BE2C (cell line): ENCODE measurements around the gene NELFCD.

Experiments
- DNase-seq: peaks from one replicate; pipeline ENCODE4 v3.0.0-alpha.2; 2020
- H3K27me3 ChIP-seq: fragments of 250-450 bp; sonication (Bioruptor Pico); 2 replicates; pipeline ENCODE4 v1.5.1; 2020; ENCODE audit warnings: mild to moderate bottlenecking
- H3K36me3 ChIP-seq: fragments of 250-450 bp; sonication (Bioruptor Pico); 2 replicates; pipeline ENCODE4 v1.5.1; 2020; ENCODE audit warnings: mild to moderate bottlenecking
- H3K4me1 ChIP-seq: fragments of 250-450 bp; sonication (Bioruptor Pico); 2 replicates; pipeline ENCODE4 v1.5.1; 2020
- H3K4me3 ChIP-seq: 2 replicates; pipeline ENCODE4 v1.5.1; 2011; ENCODE audit warnings: low read depth, low read length
- H3K9me3 ChIP-seq: fragments of 250-450 bp; sonication (Bioruptor Pico); 2 replicates; pipeline ENCODE4 v1.5.1; 2020
- CTCF ChIP-seq: IDR thresholded peaks from 2 replicates; pipeline ENCODE4 v1.5.1; 2012; ENCODE audit warnings: mild to moderate bottlenecking, low read depth, low read length

The NELFCD gene

GRCh38 chr20:58970146-58970545, 10.9 kb upstream of the NELFCD start:
- H3K4me1 ChIP-seq = no peaks in the 10 kb centered on the region
- DNase-seq = no peak
- H3K4me3 ChIP-seq = no peak overlapping the region
- H3K27me3 ChIP-seq = no peaks in the 10 kb centered on the region
- H3K9me3 ChIP-seq = no peaks in the 10 kb centered on the region
- TF ChIP-seq CTCF = no peak
- no peaks in the 10 kb centered on the region for H3K36me3 ChIP-seq

DNA sequence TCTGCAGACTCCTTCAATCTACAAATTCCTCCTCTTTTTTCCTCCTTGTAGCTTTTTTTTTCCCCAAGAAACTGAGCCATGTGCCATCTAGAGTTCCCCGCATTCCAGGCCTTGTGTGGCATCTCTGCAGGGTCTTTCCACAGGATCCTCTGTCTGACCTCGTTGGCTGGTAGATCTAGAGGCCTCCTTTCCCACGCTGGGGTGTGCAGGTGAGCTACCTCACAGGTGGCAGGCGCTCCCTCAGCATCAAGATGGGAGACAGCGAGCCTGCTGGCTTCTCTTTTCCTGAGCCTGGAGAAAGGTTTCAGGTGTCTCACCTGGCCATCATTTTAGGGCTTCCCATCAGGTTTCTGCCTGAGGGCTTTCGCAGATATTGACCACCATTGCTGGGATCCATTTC, 9.6 kb upstream of the NELFCD start:
- TF ChIP-seq CTCF = no peak
- no peaks in the 10 kb centered on the region for H3K9me3 ChIP-seq
- no peaks in the 10 kb centered on the region for H3K4me1 ChIP-seq
- no peak for DNase-seq
- no peak overlapping the region for H3K4me3 ChIP-seq
- H3K36me3 ChIP-seq = no peaks in the 10 kb centered on the region
- no peaks in the 10 kb centered on the region for H3K27me3 ChIP-seq

DNA sequence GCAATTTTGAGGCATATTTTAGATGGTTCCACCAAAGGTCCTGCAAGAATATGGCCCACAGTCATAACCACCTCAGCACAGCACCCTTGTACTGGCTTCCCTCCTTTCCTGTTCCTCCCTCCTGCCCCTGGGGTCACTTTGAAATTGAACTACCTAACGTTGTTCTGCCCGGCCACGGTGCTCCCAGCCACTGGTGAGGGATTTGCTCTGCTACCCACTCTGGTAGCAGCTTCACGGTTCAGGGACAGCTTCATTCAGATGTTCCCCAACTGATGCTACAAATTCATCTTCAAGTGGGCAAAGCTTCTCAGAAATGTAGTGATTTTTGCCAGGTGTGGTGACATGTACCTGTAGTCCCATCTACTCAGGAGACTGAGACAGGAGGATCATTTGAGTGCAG, 7.9 kb upstream of the NELFCD start:
- DNase-seq = no peak

GRCh38 chr20:58973866-58974265, 7.2 kb upstream of the NELFCD start:
- no peaks in the 10 kb centered on the region for H3K4me1 ChIP-seq
- no peaks in the 10 kb centered on the region for H3K27me3 ChIP-seq
- no peak for DNase-seq
- no peaks in the 10 kb centered on the region for H3K36me3 ChIP-seq
- no peak for TF ChIP-seq CTCF
- H3K4me3 ChIP-seq = no peak overlapping the region
- H3K9me3 ChIP-seq = no peaks in the 10 kb centered on the region

More for the DNA sequence above, 7.9 kb upstream of the NELFCD start:
- Histone ChIP-seq H3K4me3 (no peak overlapping the region), H3K36me3 (no peaks in the 10 kb centered on the region), H3K27me3 (no peaks in the 10 kb centered on the region), H3K9me3 (no peaks in the 10 kb centered on the region), H3K4me1 (no peaks in the 10 kb centered on the region)
- TF ChIP-seq CTCF = no peak

DNA sequence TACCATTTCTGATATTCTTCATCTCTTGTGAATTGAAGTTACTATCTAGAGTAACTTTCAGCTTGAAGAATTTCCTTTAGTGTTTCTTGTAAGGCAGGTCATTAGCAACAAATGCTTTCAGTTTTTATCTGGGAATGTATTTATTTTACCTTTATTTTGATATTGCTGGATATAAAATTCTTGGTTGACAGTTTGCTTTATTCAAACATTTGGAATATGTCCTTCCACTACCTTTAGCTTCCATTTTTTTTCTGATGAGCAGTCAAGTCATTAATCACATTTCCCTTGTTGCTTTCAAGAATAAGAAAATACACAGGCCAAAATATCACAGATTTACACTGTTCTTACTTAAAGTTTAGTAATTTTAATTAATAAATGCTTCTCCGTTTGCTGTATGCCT, 5.7 kb upstream of the NELFCD start:
- H3K4me1 ChIP-seq = no peaks in the 10 kb centered on the region
- no peak for TF ChIP-seq CTCF
- H3K27me3 ChIP-seq = no peaks in the 10 kb centered on the region
- no peak for DNase-seq
- no peak overlapping the region for H3K4me3 ChIP-seq
- no peaks in the 10 kb centered on the region for H3K9me3 ChIP-seq
- H3K36me3 ChIP-seq = no peaks in the 10 kb centered on the region

DNA sequence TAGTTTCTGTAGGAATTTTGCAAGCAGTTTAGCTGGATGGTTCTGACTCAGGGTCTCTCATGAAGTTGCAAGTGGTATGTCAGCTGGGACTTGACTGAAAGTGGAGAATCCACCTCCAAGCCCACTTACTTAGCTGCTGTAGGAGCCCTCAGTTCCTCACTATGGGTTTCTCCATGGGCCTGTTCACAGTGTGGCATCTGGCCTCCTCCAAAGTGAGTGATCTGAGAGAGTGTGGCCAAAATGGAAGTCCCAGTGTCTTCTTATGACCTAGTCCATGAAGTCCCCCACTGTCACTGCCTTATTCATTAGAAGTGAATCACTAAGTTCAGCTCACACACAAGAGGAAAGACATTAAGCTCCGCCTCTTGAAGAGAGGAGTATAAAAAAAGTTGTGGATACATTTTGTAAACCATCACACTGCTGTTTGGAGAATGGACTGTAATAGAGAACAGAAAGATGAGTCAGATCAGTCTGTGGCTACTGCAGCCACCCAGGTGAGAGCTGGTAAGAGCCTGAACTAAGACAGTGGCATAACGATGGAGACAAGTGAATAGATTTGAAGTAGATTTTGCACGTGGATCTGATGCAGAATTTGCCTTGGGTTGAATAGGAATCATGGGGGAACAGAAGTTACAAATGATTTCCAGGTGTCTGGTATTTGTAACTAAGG, 4.9 kb upstream of the NELFCD start:
- no peak for TF ChIP-seq CTCF
- no peak for DNase-seq
- no peaks in the 10 kb centered on the region for H3K27me3 ChIP-seq

More for the DNA sequence above, 4.9 kb upstream of the NELFCD start:
- Histone ChIP-seq H3K36me3 (no peaks in the 10 kb centered on the region), H3K4me1 (no peaks in the 10 kb centered on the region), H3K9me3 (no peaks in the 10 kb centered on the region), H3K4me3 (no peak overlapping the region)
